ENCODE data around the gene PRKCI. TPM values are rescaled to one million over a fixed set of nuclear protein-coding genes. Genes with fewer than 3 reads are reported as not detected.

Gene PRKCI
- total and polyA plus RNA-seq, 9 of the 15 experiments (the other 6 are each of a cell fraction or from before 2014, with no cell fraction given) = 10.5 to 43.2 (median 31.4) TPM

GRCh38 chr3:170222647-170223541 lies 670 bp downstream of the PRKCI start:
- BruUV-seq (replicated peaks) = TSS peak; percentile 65
- Histone ChIP-seq H3K9ac (ENCODE audit: insufficient read depth in 1 of 2, low read depth in 2 of 2, low read length in 2 of 2) (peak overlapping the region; percentile 91 to 99), H2AFZ (ENCODE audit: low read depth, low read length) (peak overlapping the region; percentile 100), H4K20me1 (replicated peaks; ENCODE audit: control insufficient read depth, insufficient read depth, low read length) (0 out of 2 replicates have a peak, but pooled peaks cover 3% of the 10 kb centered on the region), H3K9me3 (replicated peaks; ENCODE audit: control insufficient read depth, insufficient read depth, low read depth, low read length) (no peaks in the 10 kb centered on the region), H3K79me2 (ENCODE audit: control insufficient read depth, insufficient read depth, low read length) (peaks cover 51% of the 10 kb centered on the region), H3K4me1 (replicated peaks in 1 of 2; ENCODE audit: control insufficient read depth in 2 of 2, insufficient read depth in 2 of 2, low read length in 2 of 2) (peaks cover 2 to 4% of the 10 kb centered on the region in 2 experiments; a peak in 3 of 5 replicates), H3K27me3 (ENCODE audit: control insufficient read depth in 2 of 2, insufficient read depth in 2 of 2, low read length in 2 of 2) (no peaks in the 10 kb centered on the region), H3K36me3 (ENCODE audit: control insufficient read depth, insufficient read depth, low read length) (peaks cover 2% of the 10 kb centered on the region; the same call in 1 of the 3 replicates), H3K9me1 (ENCODE audit: control insufficient read depth, insufficient read depth, low read length) (no peaks in the 10 kb centered on the region), H3K4me3 (peak overlapping the region; percentile 91), H3K27ac (ENCODE audit: extremely low read depth, low read depth, low read length) (peak overlapping the region; percentile 100), H3K4me2 (ENCODE audit: insufficient read depth, low read length) (peak overlapping the region; percentile 94)
- ChIA-PET POLR2A (interaction anchor here (0.6 to 1.8 kb wide), 6 partner anchors 9 to 414 kb away, joined by 3 to 6 read pairs (median 4); no protein-coding TSS in a partner anchor), CTCF (ENCODE audit: low intra/inter-chr PET ratio) (interaction anchor here (0.5 kb wide), 1 partner anchor 13 kb away, joined by 4 read pairs; no protein-coding TSS in a partner anchor)
- intact Hi-C loops (cut with micrococcal nuclease) (loop anchor here (2.0 to 5.0 kb wide), 2 partner anchors 42 to 139 kb away; partner anchors contain the start of gene PHC3), in situ Hi-C loops (cut with MboI) (no loop called here)
- WGBS (ENCODE audit: insufficient coverage, low coverage, missing lambda C conversion rate) = 1% methylated on average over 18 of the region's 42 CpGs
- DNase-seq (ENCODE audit: extremely low read depth in 1 of 4, low spot score in 3 of 4) (peak; percentile 67 to 77 (median 76)), ATAC-seq (peak; percentile 65), FAIRE-seq (peak; percentile 67)
- no peak for TF ChIP-seq XRCC4 (IDR thresholded peaks at IDR 0.05; ENCODE audit: extremely low read depth, insufficient read depth, insufficient read length)
- TF ChIP-seq POLR2A (conservative IDR thresholded peaks at IDR 0.05) = peak; percentile 21; the same call in 1 of the 2 replicates
- no peak for TF ChIP-seq GATA2 (CRISPR knock-in tag; IDR thresholded peaks at IDR 0.05)
- no peak for TF ChIP-seq HNRNPK (IDR thresholded peaks at IDR 0.05; ENCODE audit: low read depth, low read length, poor library complexity, severe bottlenecking)
- TF ChIP-seq, protein P1, sequence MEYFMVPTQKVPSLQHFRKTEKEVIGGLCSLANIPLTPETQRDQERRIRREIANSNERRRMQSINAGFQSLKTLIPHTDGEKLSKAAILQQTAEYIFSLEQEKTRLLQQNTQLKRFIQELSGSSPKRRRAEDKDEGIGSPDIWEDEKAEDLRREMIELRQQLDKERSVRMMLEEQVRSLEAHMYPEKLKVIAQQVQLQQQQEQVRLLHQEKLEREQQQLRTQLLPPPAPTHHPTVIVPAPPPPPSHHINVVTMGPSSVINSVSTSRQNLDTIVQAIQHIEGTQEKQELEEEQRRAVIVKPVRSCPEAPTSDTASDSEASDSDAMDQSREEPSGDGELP (CRISPR knock-in tag; IDR thresholded peaks at IDR 0.05; ENCODE audit: borderline replicate concordance) = no peak
- TF ChIP-seq ERF (CRISPR knock-in tag; IDR thresholded peaks at IDR 0.05) = no peak
- peak; percentile 20 for TF ChIP-seq RBBP5 (IDR thresholded peaks at IDR 0.05; ENCODE audit: borderline replicate concordance, insufficient read depth, low read length, poor library complexity, severe bottlenecking)
- TF ChIP-seq ZEB2 (IDR thresholded peaks at IDR 0.05) = no peak
- peak; percentile 22 for TF ChIP-seq HMGN3 (IDR thresholded peaks at IDR 0.05; ENCODE audit: borderline replicate concordance, extremely low read depth, insufficient read length, low read depth, low read length)
- TF ChIP-seq ZNF408 (CRISPR knock-in tag; IDR thresholded peaks at IDR 0.05; ENCODE audit: low read depth) = no peak
- TF ChIP-seq ZC3H11A (IDR thresholded peaks at IDR 0.05; ENCODE audit: low read depth, low read length) = no peak
- no peak for TF ChIP-seq WHSC1 (IDR thresholded peaks at IDR 0.05; ENCODE audit: low read length)
- TF ChIP-seq, protein P2, sequence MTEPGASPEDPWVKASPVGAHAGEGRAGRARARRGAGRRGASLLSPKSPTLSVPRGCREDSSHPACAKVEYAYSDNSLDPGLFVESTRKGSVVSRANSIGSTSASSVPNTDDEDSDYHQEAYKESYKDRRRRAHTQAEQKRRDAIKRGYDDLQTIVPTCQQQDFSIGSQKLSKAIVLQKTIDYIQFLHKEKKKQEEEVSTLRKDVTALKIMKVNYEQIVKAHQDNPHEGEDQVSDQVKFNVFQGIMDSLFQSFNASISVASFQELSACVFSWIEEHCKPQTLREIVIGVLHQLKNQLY (CRISPR knock-in tag; conservative IDR thresholded peaks at IDR 0.05) = no peak
- TF ChIP-seq, protein P3, sequence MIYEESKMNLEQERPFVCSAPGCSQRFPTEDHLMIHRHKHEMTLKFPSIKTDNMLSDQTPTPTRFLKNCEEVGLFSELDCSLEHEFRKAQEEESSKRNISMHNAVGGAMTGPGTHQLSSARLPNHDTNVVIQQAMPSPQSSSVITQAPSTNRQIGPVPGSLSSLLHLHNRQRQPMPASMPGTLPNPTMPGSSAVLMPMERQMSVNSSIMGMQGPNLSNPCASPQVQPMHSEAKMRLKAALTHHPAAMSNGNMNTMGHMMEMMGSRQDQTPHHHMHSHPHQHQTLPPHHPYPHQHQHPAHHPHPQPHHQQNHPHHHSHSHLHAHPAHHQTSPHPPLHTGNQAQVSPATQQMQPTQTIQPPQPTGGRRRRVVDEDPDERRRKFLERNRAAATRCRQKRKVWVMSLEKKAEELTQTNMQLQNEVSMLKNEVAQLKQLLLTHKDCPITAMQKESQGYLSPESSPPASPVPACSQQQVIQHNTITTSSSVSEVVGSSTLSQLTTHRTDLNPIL (CRISPR knock-in tag; IDR thresholded peaks at IDR 0.05) = no peak
- TF ChIP-seq HBP1 (CRISPR knock-in tag; IDR thresholded peaks at IDR 0.05) = no peak

Measured in K562 (cell line).